Raji (cell line): ENCODE measurements around the gene EEPD1.

ENCODE experiments used
- POLR2A ChIP-seq: IDR thresholded peaks from 2 replicates; pipeline ENCODE4 v1.6.1; 2011; ENCODE audit warnings: low read depth, low read length, control low read depth; ENCODE audit not compliant: insufficient read depth

Gene EEPD1

GRCh38 chr7:36149694-36150452, 3.2 kb upstream of the EEPD1 start:
- no peak for TF ChIP-seq POLR2A

GRCh38 chr7:36151921-36152755, 916 bp upstream of the EEPD1 start:
- TF ChIP-seq POLR2A = no peak

- no peak for TF ChIP-seq POLR2A
Observed at GRCh38 chr7:36153571-36154097, 580 bp downstream of the EEPD1 start.

DNA sequence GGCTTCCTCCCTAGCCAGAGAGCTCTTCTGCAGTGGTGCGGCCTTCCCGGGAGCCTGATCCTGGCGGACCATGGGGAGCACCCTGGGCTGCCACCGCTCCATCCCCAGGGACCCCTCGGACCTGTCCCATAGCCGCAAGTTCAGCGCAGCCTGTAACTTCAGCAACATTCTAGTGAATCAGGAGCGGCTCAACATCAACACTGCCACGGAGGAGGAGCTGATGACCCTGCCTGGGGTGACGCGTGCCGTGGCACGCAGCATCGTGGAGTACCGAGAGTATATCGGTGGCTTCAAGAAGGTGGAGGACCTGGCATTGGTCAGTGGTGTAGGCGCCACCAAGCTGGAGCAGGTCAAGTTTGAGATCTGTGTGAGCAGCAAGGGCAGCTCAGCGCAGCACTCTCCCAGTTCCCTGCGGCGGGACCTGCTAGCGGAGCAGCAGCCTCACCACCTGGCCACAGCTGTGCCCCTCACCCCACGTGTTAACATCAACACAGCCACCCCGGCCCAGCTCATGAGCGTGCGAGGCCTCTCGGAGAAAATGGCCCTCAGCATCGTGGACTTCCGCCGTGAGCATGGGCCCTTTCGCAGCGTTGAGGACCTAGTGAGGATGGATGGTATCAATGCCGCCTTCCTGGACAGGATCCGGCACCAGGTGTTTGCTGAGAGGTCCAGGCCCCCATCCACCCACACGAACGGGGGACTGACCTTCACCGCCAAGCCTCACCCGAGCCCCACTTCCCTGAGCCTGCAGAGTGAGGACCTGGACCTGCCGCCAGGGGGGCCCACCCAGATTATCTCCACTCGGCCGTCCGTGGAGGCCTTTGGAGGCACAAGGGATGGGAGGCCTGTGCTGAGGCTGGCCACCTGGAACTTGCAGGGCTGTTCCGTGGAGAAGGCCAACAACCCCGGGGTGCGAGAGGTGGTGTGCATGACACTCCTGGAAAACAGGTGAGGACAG, 1.5 kb downstream of the EEPD1 start:
- TF ChIP-seq POLR2A = no peak

- TF ChIP-seq POLR2A = no peak
Observed at GRCh38 chr7:36155811-36156361, 2.8 kb downstream of the EEPD1 start.

- no peak for TF ChIP-seq POLR2A
Observed at GRCh38 chr7:36157527-36158320, 4.7 kb downstream of the EEPD1 start.

GRCh38 chr7:36158321-36158605, 5.2 kb downstream of the EEPD1 start:
- TF ChIP-seq POLR2A = no peak

DNA sequence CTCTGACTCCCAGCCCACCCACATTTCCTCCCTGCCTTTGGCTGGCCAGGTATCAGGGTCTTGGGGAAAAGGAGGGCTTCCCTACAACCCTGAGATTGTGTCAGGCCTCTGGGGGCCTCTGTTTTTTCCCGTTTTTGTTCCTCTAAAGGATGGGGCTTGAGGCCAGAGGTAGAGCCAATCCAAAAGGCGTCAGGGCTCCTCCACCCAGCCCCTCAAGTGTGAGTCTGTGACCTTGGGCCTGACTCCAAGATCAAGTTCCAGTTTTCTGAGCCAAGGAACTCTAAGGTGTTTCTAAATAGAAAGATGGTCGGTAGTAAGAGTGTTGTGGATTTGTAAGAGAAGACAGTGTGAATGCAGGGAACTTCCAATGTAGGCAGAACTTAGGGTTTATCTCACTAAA, 6.6 kb downstream of the EEPD1 start:
- no peak for TF ChIP-seq POLR2A

DNA sequence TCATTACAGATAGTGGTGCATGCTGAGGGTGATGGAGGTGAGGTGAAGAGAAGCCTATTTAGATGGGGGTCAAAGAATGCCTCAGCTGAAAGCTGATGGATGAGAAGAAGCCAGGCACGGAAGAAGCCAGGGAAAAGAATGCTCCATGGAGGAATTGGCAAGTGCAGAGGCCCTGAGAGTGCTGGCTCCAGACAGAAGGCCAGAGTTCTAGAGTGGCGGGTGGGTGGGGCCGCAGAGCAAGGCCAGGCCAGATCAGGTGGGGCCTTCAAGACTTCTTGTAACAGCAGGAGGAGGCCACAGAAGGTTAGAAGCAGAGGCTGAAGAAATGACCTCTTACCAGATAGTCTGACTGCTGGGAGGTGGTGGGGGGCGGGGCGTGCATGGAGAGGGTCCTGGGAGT, 7.3 kb downstream of the EEPD1 start:
- no peak for TF ChIP-seq POLR2A

- TF ChIP-seq POLR2A = no peak
Observed at GRCh38 chr7:36161996-36162395, 8.9 kb downstream of the EEPD1 start.

GRCh38 chr7:36165059-36165458, 12.0 kb downstream of the EEPD1 start:
- TF ChIP-seq POLR2A = no peak

GRCh38 chr7:36165802-36166201, 12.7 kb downstream of the EEPD1 start:
- no peak for TF ChIP-seq POLR2A

GRCh38 chr7:36167403-36168050, 14.5 kb downstream of the EEPD1 start:
- no peak for TF ChIP-seq POLR2A

DNA sequence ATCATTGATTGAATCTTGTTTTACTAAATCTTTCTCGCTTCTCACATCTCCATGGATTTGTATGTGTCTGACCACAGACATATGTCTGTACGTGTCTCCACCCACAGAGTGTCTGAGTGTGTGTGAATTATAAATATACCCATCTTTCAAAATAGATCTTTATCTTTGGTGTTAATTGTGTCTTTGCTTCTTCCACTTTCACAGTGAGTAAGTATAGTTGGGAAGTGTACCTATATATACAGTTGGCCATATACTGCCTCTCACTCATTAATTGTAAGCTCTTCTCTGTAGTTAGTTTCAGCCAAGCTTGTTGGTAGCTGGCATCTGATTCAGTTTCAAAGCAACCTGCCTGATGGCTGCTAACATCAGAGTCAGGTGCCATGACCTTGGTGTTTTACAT, 18.4 kb downstream of the EEPD1 start:
- no peak for TF ChIP-seq POLR2A

DNA sequence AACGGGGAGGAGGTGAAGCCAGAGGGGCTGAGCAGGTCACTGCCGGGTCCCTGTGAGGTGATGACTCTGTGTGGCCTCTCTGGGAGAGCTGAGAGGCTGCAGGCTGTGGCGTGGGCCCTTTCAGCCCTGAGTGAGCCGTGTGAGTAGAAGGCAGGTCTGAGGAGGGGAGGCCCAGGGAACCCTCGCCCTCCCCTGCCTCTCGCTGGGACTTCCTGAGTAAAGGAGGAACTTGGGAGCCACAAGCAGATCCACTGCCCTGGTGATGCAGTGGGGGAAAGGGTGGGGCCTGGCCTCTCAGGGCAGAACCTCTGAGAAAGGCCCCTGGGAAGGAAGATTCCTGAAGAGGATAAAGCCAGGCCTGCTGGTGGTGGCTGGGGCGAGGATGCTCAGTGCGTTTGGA, 22.8 kb downstream of the EEPD1 start:
- no peak for TF ChIP-seq POLR2A
